22Rv1 (cell line): ENCODE measurements around the gene TMEM38B.
"Not testable (repeated sequence)": the region's sequence is repeated elsewhere in the genome, so short reads cannot be mapped to it uniquely, and the experiment has no call there.

Experiments used
- H3K27ac ChIP-seq: fragments of 450-650 bp; 2 replicates; pipeline ENCODE4 v1.5.1; 2017
- ZFX ChIP-seq: fragments of 450-650 bp; IDR thresholded peaks from 2 replicates; pipeline ENCODE4 v1.6.1; 2017; ENCODE audit warnings: antibody characterized with exemption, borderline replicate concordance
- TF ChIP-seq, protein P1 (sequence below): fragments of 450-650 bp; IDR thresholded peaks from 2 replicates; pipeline ENCODE4 v1.5.1; 2017; ENCODE audit warnings: mild to moderate bottlenecking

TMEM38B gene

DNA sequence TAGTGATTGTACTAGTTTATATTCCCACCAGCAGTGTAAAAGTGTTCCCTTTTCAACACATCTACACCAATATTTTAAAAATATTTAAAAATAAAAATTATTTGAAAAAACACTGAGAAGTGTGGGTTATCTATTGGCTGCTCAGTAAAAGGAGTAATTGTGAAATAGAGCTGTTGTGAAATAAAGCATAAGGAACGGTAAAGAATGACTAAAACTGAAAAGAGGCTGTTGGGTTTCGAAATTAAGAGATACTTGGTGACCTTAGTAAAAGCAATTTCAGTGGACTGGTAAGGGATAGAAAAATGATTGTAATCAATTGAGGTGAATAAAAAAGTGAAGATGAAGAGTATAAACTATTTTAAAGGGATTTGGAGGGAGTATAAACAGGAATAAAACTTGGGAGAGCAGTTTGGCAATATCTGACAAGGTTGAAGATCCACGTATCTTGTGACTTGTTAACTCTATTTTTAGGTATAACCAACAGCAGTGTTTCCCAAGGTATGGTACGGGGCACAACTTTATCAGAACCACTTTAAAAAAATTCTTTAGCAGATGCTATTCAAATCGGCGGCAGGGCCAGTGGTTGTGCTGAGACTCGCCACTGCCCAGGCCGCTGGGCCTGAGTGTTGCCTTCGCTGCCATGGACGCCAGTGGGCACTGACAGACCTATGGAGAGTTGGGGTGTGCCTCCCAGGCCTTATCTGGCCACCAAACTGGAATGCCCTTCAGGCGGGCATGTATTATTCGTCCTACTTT lies 63.3 kb downstream of the TMEM38B start:
- no peak overlapping the region for H3K27ac ChIP-seq
- no peak for TF ChIP-seq ZFX
- TF ChIP-seq, protein P1, sequence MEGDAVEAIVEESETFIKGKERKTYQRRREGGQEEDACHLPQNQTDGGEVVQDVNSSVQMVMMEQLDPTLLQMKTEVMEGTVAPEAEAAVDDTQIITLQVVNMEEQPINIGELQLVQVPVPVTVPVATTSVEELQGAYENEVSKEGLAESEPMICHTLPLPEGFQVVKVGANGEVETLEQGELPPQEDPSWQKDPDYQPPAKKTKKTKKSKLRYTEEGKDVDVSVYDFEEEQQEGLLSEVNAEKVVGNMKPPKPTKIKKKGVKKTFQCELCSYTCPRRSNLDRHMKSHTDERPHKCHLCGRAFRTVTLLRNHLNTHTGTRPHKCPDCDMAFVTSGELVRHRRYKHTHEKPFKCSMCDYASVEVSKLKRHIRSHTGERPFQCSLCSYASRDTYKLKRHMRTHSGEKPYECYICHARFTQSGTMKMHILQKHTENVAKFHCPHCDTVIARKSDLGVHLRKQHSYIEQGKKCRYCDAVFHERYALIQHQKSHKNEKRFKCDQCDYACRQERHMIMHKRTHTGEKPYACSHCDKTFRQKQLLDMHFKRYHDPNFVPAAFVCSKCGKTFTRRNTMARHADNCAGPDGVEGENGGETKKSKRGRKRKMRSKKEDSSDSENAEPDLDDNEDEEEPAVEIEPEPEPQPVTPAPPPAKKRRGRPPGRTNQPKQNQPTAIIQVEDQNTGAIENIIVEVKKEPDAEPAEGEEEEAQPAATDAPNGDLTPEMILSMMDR, result no peak

DNA sequence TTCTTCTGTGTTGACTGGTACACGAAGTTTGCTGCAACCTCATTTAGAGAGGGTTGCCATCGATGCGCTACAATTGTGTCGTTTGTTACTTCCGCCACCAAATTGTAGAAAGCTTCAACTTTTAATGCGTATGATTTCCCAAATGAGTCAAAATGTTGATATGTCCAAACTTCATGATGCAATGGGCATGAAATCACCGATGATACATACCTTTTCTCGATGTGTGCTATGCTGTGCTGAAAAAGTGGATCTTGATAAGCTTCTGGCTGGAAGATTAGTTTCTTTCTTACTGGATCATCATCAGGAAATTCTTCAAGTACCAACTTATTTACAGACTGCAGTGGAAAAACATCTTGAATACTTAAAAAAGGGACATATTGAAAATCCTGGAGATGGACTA lies 65.7 kb downstream of the TMEM38B start:
- no peak overlapping the region for H3K27ac ChIP-seq
- no peak for TF ChIP-seq ZFX
- TF ChIP-seq, protein P1, result no peak

DNA sequence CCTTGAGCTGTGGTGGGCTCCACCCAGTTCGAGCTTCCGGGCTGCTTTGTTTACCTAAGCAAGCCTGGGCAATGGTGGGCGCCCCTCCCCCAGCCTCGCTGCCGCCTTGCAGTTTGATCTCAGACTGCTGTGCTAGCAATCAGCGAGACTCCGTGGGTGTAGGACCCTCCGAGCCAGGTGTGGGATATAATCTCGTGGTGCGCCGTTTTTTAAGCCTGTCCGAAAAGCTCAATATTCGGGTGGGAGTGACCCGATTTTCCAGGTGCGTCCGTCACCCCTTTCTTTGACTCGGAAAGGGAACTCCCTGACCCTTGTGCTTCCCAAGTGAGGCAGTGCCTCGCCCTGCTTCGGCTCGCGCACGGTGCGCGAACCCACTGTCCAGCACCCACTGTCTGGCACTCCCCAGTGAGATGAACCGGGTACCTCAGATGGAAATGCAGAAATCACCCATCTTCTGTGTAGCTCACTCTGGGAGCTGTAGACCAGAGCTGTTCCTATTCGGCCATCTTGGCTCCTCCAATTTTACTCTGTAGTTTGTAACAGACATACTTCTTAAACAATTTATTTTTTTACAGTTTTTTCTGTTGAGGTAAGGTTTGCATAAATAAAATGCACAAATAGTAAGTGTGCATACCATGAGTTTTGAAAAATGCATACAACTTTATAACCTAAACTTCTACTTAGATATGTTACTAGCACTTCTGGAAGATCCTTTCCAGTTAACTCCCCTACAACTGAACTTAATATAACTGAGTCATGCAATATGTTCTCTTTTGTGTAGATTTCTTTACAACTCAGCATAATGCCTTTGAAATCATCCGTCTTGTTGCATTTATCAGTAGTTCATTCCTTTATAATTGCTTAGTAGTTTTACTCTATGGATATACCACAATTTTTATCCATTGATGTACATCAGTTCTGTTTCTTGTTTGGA lies 88.5 kb downstream of the TMEM38B start:
- H3K27ac ChIP-seq, result not testable (repeated sequence)

DNA sequence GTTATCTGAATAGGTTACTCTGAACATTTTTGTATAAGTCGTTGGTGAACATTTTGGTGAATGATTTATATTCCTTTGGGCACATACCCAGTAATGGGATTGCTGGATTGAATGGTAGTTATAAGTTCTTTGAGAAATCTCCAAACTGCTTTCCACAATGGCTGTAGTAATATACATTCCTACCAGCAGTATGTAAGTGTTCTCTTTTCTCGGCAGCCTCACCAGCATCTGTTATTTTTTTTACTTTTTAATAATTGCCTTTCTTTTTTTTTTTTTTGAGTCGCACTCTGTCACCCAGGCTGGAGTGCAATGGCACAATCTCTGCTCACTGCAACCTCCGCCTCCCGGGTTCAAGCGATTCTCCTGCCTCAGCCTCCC lies 89.1 kb downstream of the TMEM38B start:
- H3K27ac ChIP-seq, result not testable (repeated sequence)

DNA sequence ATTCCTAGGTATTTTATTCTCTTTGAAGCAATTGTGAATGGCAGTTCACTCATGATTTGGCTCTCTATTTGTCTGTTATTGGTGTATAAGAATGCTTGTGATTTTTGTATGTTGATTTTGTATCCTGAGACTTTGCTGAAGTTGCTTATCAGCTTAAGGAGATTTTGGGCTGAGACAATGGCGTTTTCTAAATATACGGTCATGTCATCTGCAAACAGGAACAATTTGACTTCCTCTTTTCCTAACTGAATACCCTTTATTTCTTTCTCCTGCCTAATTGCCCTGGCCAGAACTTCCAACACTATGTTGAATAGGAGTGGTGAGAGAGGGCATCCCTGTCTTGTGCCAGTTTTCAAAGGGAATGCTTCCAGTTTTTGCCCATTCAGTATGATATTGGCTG lies 92.5 kb downstream of the TMEM38B start:
- not testable (repeated sequence) for H3K27ac ChIP-seq

DNA sequence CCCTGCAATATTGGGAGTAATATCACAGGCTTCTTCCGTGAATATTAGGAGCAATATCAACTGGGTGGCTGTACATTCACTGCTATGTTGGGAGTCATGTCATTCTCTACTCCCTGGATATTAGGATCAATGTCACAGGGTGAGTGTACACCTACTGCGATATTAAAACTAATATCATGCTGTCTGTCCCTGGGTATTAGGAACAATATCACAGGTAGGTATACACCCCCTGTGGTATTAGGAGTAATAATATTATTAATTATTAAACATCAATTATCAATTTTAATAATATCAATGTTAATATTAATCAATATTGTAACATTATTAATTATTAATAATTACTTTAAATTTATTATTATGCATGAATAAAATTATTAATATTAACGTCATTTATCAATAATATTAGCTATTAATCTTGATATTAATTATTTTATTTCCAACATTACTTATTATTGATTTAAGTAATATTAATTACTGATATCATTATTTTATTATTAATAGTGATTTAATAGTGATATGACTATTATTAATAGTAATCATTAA lies 121.9 kb downstream of the TMEM38B start:
- no peak overlapping the region for H3K27ac ChIP-seq
- TF ChIP-seq ZFX, result no peak
- TF ChIP-seq, protein P1, result no peak

DNA sequence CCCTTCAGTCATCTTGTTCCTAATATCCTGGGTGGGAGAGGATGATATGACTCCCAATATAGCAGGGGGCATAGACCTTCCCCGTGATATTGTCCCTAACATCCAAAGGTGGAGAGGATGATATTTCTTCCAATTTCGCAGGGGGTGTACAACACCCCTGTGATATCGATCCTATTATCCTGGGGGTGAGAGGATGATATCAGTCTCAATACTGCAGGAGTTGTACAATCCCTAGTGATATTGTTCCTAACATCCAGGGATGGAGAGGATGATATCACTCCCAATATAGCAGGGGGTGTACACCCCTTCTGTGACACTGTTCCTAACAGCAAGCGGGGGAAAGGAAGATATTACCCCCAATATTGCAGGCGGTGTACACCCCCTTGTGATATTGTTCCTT lies 122.6 kb downstream of the TMEM38B start:
- TF ChIP-seq, protein P1, result no peak
- no peak overlapping the region for H3K27ac ChIP-seq

DNA sequence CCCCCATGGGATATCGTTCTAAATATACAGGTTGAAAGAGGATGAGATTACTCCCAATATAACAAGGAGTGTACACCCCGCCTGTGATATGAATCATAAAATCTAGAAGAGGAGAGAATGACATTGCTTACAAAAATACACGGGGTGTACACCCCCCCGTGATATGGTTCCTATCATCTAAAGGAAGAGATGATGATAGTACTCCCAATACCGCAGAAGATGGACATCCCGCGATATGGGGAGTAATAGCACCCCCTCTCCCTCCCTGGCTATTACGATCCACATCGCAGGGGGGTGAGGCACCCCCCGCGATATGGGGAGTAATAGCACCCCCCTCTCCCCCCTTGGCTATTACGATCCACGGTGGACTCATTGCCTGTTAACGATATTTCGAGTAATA lies 124.6 kb downstream of the TMEM38B start:
- H3K27ac ChIP-seq, result no peak overlapping the region
- TF ChIP-seq, protein P1, result no peak
- no peak for TF ChIP-seq ZFX
